Esophagus muscularis mucosa (tissue), 4 donors: Measurements from ENCODE around the gene PPARD. TPM values are rescaled to one million over a fixed set of nuclear protein-coding genes. Genes with fewer than 3 reads are reported as not detected.
"Not testable (repeated sequence)": the region's sequence is repeated elsewhere in the genome, so short reads cannot be mapped to it uniquely, and the experiment has no call there.

Source experiments
- DNase-seq: peaks from one replicate; pipeline ENCODE4 v3.0.0-alpha.2; 2017; ENCODE audit errors: extremely low spot score
- H3K27ac ChIP-seq, 4 donors: fragments of 200-600 bp; sonication (generic); replicated peaks in 1 of 4; 1 replicate in 3 of 4; 2 replicates in 1 of 4; pipeline ENCODE4 v1.5.1; 2016 to 2019; ENCODE audit warnings: mild to moderate bottlenecking in 1 of 4
- H3K27me3 ChIP-seq, 4 donors: fragments of 200-600 bp; sonication (generic); one replicate each; pipeline versions ENCODE4 v1.5.1 to v1.6.0; 2016 to 2019
- H3K36me3 ChIP-seq, 4 donors: fragments of 200-600 bp; sonication (generic); one replicate each; pipeline ENCODE4 v1.5.1; 2016 to 2019
- H3K4me1 ChIP-seq, 4 donors: fragments of 200-600 bp; sonication (generic); one replicate each; pipeline ENCODE4 v1.5.1; 2016 to 2019
- H3K4me3 ChIP-seq, 4 donors: fragments of 200-600 bp; sonication (generic); 1 replicate in 2 of 4; 2 replicates in 2 of 4; pipeline ENCODE4 v1.5.1; 2016 to 2019; ENCODE audit warnings: mild to moderate bottlenecking in 4 of 4, moderate library complexity in 1 of 4
- H3K9me3 ChIP-seq, 4 donors: fragments of 200-600 bp; sonication (generic); 1 replicate in 3 of 4; 2 replicates in 1 of 4; pipeline ENCODE4 v1.5.1; 2016 to 2019
- CTCF ChIP-seq, 3 experiments: fragments of 200-600 bp in 2 of 3; fragments of 450-650 bp in 1 of 3; sonication (generic) in 2 of 3; IDR thresholded peaks; one replicate each; pipeline ENCODE4 v1.5.1; 2017 to 2019; ENCODE audit warnings: antibody characterized with exemption in 3 of 3, mild to moderate bottlenecking in 2 of 3, moderate library complexity in 1 of 3
- EP300 ChIP-seq: sonication (generic); formaldehyde crosslinking; IDR thresholded peaks from one replicate; pipeline ENCODE4 v1.6.1; 2017; ENCODE audit warnings: antibody characterized with exemption
- POLR2A ChIP-seq: fragments of 450-650 bp; IDR thresholded peaks from one replicate; pipeline ENCODE4 v1.6.1; 2017; ENCODE audit warnings: antibody characterized with exemption, moderate library complexity, mild to moderate bottlenecking, low read depth
- POLR2AphosphoS5 ChIP-seq, 2 donors: sonication (generic); formaldehyde crosslinking; IDR thresholded peaks; one replicate each; pipeline ENCODE4 v1.6.1; 2017; ENCODE audit warnings: antibody characterized with exemption in 2 of 2
- WGBS: methylation state at CpG from one replicate; pipeline ENCODE4 v1.1.5; 2018; 5-methylcytosine and 5-hydroxymethylcytosine counted together
- intact Hi-C: fragments of 100-400 bp; cut with DNase I; formaldehyde crosslinking; loops from one replicate; pipeline ENCODE4 v1.15.1; 2023
- total RNA-seq, 4 donors: library from RNA; depleted of rRNA; stranded (reverse); fragments of >200 nt; gene quantifications; one replicate each; pipeline versions ENCODE4 v1.1.0 to v1.2.1, GENCODE V29; 2016

Gene PPARD
- total RNA-seq, 4 donors from 2014 or later, result 10.8 to 22.4 (median 16.0) TPM

DNA sequence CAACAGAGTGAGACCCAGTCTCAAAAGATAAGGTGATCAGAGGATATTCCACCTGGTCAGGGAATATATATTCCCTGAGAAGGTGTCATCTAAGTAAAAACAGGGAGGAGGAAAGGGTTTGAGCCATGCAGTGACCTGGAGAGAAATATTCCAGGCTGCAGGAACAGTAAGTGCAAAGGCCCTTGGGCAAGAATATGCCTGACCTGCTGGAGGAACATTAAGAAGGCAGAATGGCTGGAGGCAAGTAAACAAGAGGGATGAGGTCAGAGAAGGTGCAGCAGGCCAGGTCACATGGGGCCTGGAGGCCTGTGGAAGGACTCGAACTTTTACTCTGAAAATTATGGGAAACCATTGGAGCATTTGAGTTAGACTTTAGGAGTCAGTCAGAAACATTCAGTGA lies 38.1 kb upstream of the PPARD start:
- 78% methylated on average over 1 of the region's 1 CpG for WGBS
- H3K4me1 ChIP-seq, result peaks cover 0 to 6% (median 2%) of the 10 kb centered on the region in 4 donors
- DNase-seq, result no peak

DNA sequence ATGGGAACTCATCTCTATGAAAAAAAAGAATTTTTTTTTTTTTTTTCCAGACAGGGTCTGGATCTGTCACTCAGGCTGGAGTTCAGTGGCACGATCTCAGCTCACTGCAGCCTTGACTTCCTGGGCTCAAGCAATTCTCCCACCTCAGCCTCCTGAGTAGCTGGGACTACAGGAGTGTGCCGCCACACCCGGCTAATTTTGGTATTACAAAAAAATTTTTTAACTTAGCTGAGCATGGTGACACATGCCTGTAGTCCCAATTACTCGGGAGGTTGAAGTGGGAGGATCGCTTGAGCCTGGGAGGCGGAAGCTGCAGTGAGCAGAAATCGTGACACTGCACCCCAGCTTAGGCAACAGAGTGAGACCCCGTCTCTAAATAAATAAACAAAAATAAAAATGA lies 37.2 kb upstream of the PPARD start:
- WGBS, result 92% methylated on average over 8 of the region's 8 CpGs

More for the DNA sequence above, 38.1 kb upstream of the PPARD start:
- Histone ChIP-seq H3K4me3 (no peak overlapping the region), H3K36me3 (no peaks in the 10 kb centered on the region), H3K9me3 (no peaks in the 10 kb centered on the region), H3K27ac (no peak overlapping the region), H3K27me3 (no peaks in the 10 kb centered on the region)
- TF ChIP-seq EP300, result no peak
- no peak for TF ChIP-seq POLR2A
- no peak for TF ChIP-seq CTCF (IDR thresholded peaks at IDR 0.05)
- no peak for TF ChIP-seq POLR2AphosphoS5 (IDR thresholded peaks at IDR 0.05)
- intact Hi-C loops, result no loop called here

DNA sequence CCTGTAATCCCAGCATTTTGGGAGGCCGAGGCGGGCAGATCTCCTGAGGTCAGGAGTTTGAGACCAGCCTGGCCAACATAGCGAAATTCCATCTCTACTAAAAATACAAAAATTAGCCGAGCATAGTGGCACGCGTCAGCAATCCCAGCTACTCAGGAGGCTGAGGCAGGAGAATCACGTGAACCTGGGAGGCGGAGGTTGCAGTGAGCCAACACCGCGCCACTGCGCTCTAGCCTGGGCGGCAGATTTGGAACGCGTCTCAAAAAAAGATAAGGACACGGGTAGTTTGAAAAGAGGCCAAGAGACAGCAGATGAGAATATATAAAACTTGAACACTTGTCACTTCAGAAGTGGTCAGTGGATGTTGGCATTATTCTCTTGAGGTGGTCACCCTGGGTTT lies 35.2 kb upstream of the PPARD start:
- H3K27ac ChIP-seq, DNase-seq: not testable (repeated sequence)
- 93% methylated on average over 15 of the region's 15 CpGs for WGBS

More for the DNA sequence above, 37.2 kb upstream of the PPARD start:
- no peaks in the 10 kb centered on the region for H3K9me3 ChIP-seq
- no peak for DNase-seq
- no peaks in the 10 kb centered on the region for H3K36me3 ChIP-seq
- H3K4me1 ChIP-seq, result peaks cover 0 to 6% (median 2%) of the 10 kb centered on the region in 4 donors
- intact Hi-C loops, result no loop called here
- TF ChIP-seq CTCF (IDR thresholded peaks at IDR 0.05) (no peak), POLR2A (no peak), POLR2AphosphoS5 (IDR thresholded peaks at IDR 0.05) (no peak)
- H3K4me3 ChIP-seq, result no peak overlapping the region
- no peak overlapping the region for H3K27ac ChIP-seq
- H3K27me3 ChIP-seq, result peaks cover 0 to 2% (median 0%) of the 10 kb centered on the region in 4 donors

DNA sequence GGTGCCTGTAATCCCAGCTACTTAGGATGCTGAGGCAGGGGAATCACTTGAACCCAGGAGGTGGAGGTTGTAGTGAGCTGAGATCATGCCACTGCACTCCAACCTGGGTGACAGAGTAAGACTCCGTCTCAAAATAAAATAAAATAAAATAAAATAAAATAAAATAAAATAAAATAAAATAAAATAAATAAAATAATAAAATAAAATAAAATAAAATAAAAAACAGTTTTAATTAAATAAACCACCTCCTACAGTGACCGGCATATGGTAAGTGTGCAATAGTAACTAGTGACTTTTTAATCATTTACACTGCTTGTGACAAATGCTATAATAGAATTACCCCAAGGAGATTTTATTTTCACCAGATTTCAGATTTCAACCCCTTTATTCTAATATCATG lies 33.8 kb upstream of the PPARD start:
- H3K9me3 ChIP-seq, DNase-seq, H3K27me3 ChIP-seq, H3K36me3 ChIP-seq, intact Hi-C loops, H3K4me3 ChIP-seq, H3K4me1 ChIP-seq, H3K27ac ChIP-seq: not testable (repeated sequence)
- WGBS, result 98% methylated on average over 2 of the region's 2 CpGs

More for the DNA sequence above, 35.2 kb upstream of the PPARD start:
- H3K36me3 ChIP-seq, H3K4me1 ChIP-seq, H3K4me3 ChIP-seq, H3K27me3 ChIP-seq, intact Hi-C loops, H3K9me3 ChIP-seq: not testable (repeated sequence)

GRCh38 chr6:35309611-35310264 lies 32.6 kb upstream of the PPARD start:
- no peaks in the 10 kb centered on the region for H3K9me3 ChIP-seq
- H3K4me3 ChIP-seq, result no peak overlapping the region
- H3K36me3 ChIP-seq, result no peaks in the 10 kb centered on the region
- TF ChIP-seq POLR2A, result no peak
- no peak for TF ChIP-seq CTCF (IDR thresholded peaks at IDR 0.05)
- no peak for TF ChIP-seq POLR2AphosphoS5 (IDR thresholded peaks at IDR 0.05)
- TF ChIP-seq EP300, result no peak
- 82% methylated on average over 9 of the region's 9 CpGs for WGBS
- H3K27ac ChIP-seq, result no peak overlapping the region
- no peak for DNase-seq
- peaks cover 0 to 10% (median 0%) of the 10 kb centered on the region in 4 donors for H3K27me3 ChIP-seq
- intact Hi-C loops, result no loop called here
- H3K4me1 ChIP-seq, result peaks cover 0 to 6% (median 0%) of the 10 kb centered on the region in 4 donors
